Measurements from ENCODE around the gene KLHL8. TPM values are rescaled to one million over a fixed set of nuclear protein-coding genes. Genes with fewer than 3 reads are reported as not detected.

The KLHL8 gene
- total RNA-seq: 20.6 TPM
- long read RNA-seq, full-length matches to known transcripts: 27 of 40 reads
- long read RNA-seq, partial matches to known transcripts: 1 of 40 reads
- long read RNA-seq, other reads (novel, unspliced or antisense): 12 of 40 reads

GRCh38 chr4:87220094-87220822 lies at the start of gene KLHL8:
KLHL8 (minus strand) TSS chr4:87220618; CDS start chr4:87195539, 25,079 bp downstream.
- intact Hi-C loops (cut with DNase I): no loop called here

GRCh38 chr4:87270144-87270543 lies 49.7 kb upstream of the KLHL8 start:
- Histone ChIP-seq H3K4me1 (no peaks in the 10 kb centered on the region), H3K27me3 (ENCODE audit: low read depth) (no peaks in the 10 kb centered on the region), H3K4me3 (no peak overlapping the region), H3K27ac (no peak overlapping the region), H3K9me3 (no peaks in the 10 kb centered on the region), H3K36me3 (no peaks in the 10 kb centered on the region)
- DNase-seq (no peak), ATAC-seq (peak; percentile 46 to 78)
- intact Hi-C loops (cut with DNase I): no loop called here
- peak; percentile 50 for TF ChIP-seq CTCF (IDR thresholded peaks at IDR 0.05)

More at GRCh38 chr4:87220094-87220822, at the start of gene KLHL8:
- peaks cover 16% of the 10 kb centered on the region for H3K4me1 ChIP-seq
- TF ChIP-seq CTCF (IDR thresholded peaks at IDR 0.05): peak; percentile 4
- DNase-seq (peak; percentile 90), ATAC-seq (peak; percentile 99 to 100)
- peak within 1 kb of the TSS; percentile 97 for H3K4me3 ChIP-seq
- no peaks in the 10 kb centered on the region for H3K27me3 ChIP-seq (ENCODE audit: low read depth)
- no peaks in the 10 kb centered on the region for H3K36me3 ChIP-seq
- H3K9me3 ChIP-seq: no peaks in the 10 kb centered on the region
- H3K27ac ChIP-seq: peak within 1 kb of the TSS; percentile 93

- Histone ChIP-seq H3K36me3 (no peaks in the 10 kb centered on the region), H3K27me3 (ENCODE audit: low read depth) (no peaks in the 10 kb centered on the region), H3K4me3 (no peak overlapping the region), H3K9me3 (no peaks in the 10 kb centered on the region), H3K27ac (no peak overlapping the region), H3K4me1 (no peaks in the 10 kb centered on the region)
- DNase-seq (no peak), ATAC-seq (no peak)
- intact Hi-C loops (cut with DNase I): no loop called here
- TF ChIP-seq CTCF (IDR thresholded peaks at IDR 0.05): no peak
Measured at GRCh38 chr4:87268411-87268810, 48.0 kb upstream of the KLHL8 start.

GRCh38 chr4:87266986-87267385 lies 46.6 kb upstream of the KLHL8 start:
- TF ChIP-seq CTCF (IDR thresholded peaks at IDR 0.05): no peak
- no peaks in the 10 kb centered on the region for H3K9me3 ChIP-seq
- H3K4me3 ChIP-seq: no peak overlapping the region
- intact Hi-C loops (cut with DNase I): no loop called here
- H3K27ac ChIP-seq: no peak overlapping the region
- H3K36me3 ChIP-seq: no peaks in the 10 kb centered on the region
- H3K27me3 ChIP-seq (ENCODE audit: low read depth): no peaks in the 10 kb centered on the region
- no peak for ATAC-seq
- H3K4me1 ChIP-seq: no peaks in the 10 kb centered on the region
- DNase-seq: no peak

- Histone ChIP-seq H3K27me3 (ENCODE audit: low read depth) (no peaks in the 10 kb centered on the region), H3K4me3 (no peak overlapping the region), H3K27ac (no peak overlapping the region), H3K36me3 (no peaks in the 10 kb centered on the region), H3K4me1 (no peaks in the 10 kb centered on the region), H3K9me3 (no peaks in the 10 kb centered on the region)
- ATAC-seq (no peak), DNase-seq (no peak)
- intact Hi-C loops (cut with DNase I): no loop called here
- no peak for TF ChIP-seq CTCF (IDR thresholded peaks at IDR 0.05)
Measured at GRCh38 chr4:87262886-87263285, 42.5 kb upstream of the KLHL8 start.
